Breast epithelium (tissue), 4 donors: Measurements from ENCODE around the gene PTPRN2. TPM values are rescaled to one million over a fixed set of nuclear protein-coding genes. Genes with fewer than 3 reads are reported as not detected.

Experiments used
- DNase-seq, 2 donors: peaks; one replicate each; pipeline ENCODE4 v3.0.0-alpha.2; 2019; ENCODE audit warnings: low spot score in 2 of 2
- H3K27ac ChIP-seq, 2 donors: fragments of 200-600 bp; sonication (generic) in 1 of 2; one replicate each; pipeline ENCODE4 v1.5.1; 2016 to 2019; ENCODE audit warnings: mild to moderate bottlenecking in 1 of 2
- H3K27me3 ChIP-seq, 2 donors: fragments of 200-600 bp; sonication (generic) in 1 of 2; one replicate each; pipeline versions ENCODE4 v1.5.1 to v1.6.0; 2017 to 2019; ENCODE audit warnings: control low read depth in 1 of 2, mild to moderate bottlenecking in 1 of 2
- H3K36me3 ChIP-seq: fragments of 200-600 bp; one replicate; pipeline ENCODE4 v1.5.1; 2019
- H3K4me1 ChIP-seq, 2 donors: fragments of 200-600 bp; sonication (generic); one replicate each; pipeline ENCODE4 v1.5.1; 2016 to 2019; ENCODE audit warnings: control low read depth in 1 of 2
- H3K4me3 ChIP-seq, 3 donors: fragments of 200-600 bp; sonication (generic); 1 replicate in 2 of 3; 2 replicates in 1 of 3; pipeline ENCODE4 v1.5.1; 2016 to 2019; ENCODE audit warnings: mild to moderate bottlenecking in 3 of 3, moderate library complexity in 2 of 3
- H3K9me3 ChIP-seq, 2 donors: fragments of 200-600 bp; sonication (generic) in 1 of 2; one replicate each; pipeline ENCODE4 v1.5.1; 2016 to 2019; ENCODE audit warnings: control low read depth in 1 of 2
- POLR2A ChIP-seq: fragments of 450-650 bp; IDR thresholded peaks from one replicate; pipeline ENCODE4 v1.6.1; 2016; ENCODE audit warnings: antibody characterized with exemption, mild to moderate bottlenecking, moderate library complexity
- POLR2AphosphoS5 ChIP-seq, 3 donors: sonication (generic); formaldehyde crosslinking; IDR thresholded peaks; one replicate each; pipeline ENCODE4 v1.6.1; 2017; ENCODE audit warnings: antibody characterized with exemption in 3 of 3
- intact Hi-C: fragments of 100-400 bp; cut with DNase I; formaldehyde crosslinking; loops from one replicate; pipeline ENCODE4 v1.15.1; 2023; ENCODE audit warnings: low total_unique reads
- total RNA-seq, 3 donors: library from RNA; depleted of rRNA; stranded (reverse); fragments of >200 nt; gene quantifications; one replicate each; pipeline ENCODE4 v1.1.0, GENCODE V29; 2016
- TF ChIP-seq, protein P1 (sequence below), 3 donors: fragments of 450-650 bp; IDR thresholded peaks; one replicate each; pipeline ENCODE4 v1.5.1; 2016 to 2017; ENCODE audit warnings: antibody characterized with exemption in 3 of 3, mild to moderate bottlenecking in 3 of 3, moderate library complexity in 3 of 3

The PTPRN2 gene
- total RNA-seq, 3 donors from 2014 or later: 1.6 to 2.2 (median 2.2) TPM

DNA sequence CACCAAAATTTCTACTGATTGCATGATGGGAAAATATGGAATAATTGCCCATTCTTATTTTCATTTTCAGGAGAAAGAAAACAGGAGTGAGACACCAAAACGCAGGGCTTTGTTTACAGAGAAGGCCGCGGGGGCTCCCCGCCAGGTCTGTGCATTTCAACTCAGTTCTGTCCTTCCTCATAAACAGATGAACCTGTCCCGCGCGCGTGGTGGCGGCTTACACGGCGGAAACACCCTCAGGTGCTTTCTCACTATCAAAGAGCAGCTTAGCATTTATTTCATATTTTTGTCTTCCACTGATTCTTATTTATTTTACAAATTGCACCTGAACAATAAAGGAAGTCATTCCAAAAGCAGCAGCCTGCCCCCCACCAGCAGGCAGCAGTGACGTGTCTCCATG lies 579.4 kb downstream of the PTPRN2 start:
- Histone ChIP-seq H3K27ac (no peak overlapping the region), H3K27me3 (no peaks in the 10 kb centered on the region), H3K4me3 (no peak overlapping the region), H3K9me3 (no peaks in the 10 kb centered on the region), H3K4me1 (no peaks in the 10 kb centered on the region), H3K36me3 (no peaks in the 10 kb centered on the region)
- DNase-seq: no peak
- TF ChIP-seq POLR2AphosphoS5 (IDR thresholded peaks at IDR 0.05): no peak
- TF ChIP-seq, protein P1, sequence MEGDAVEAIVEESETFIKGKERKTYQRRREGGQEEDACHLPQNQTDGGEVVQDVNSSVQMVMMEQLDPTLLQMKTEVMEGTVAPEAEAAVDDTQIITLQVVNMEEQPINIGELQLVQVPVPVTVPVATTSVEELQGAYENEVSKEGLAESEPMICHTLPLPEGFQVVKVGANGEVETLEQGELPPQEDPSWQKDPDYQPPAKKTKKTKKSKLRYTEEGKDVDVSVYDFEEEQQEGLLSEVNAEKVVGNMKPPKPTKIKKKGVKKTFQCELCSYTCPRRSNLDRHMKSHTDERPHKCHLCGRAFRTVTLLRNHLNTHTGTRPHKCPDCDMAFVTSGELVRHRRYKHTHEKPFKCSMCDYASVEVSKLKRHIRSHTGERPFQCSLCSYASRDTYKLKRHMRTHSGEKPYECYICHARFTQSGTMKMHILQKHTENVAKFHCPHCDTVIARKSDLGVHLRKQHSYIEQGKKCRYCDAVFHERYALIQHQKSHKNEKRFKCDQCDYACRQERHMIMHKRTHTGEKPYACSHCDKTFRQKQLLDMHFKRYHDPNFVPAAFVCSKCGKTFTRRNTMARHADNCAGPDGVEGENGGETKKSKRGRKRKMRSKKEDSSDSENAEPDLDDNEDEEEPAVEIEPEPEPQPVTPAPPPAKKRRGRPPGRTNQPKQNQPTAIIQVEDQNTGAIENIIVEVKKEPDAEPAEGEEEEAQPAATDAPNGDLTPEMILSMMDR (IDR thresholded peaks at IDR 0.05): no peak
- no peak for TF ChIP-seq POLR2A
- intact Hi-C loops: no loop called here

DNA sequence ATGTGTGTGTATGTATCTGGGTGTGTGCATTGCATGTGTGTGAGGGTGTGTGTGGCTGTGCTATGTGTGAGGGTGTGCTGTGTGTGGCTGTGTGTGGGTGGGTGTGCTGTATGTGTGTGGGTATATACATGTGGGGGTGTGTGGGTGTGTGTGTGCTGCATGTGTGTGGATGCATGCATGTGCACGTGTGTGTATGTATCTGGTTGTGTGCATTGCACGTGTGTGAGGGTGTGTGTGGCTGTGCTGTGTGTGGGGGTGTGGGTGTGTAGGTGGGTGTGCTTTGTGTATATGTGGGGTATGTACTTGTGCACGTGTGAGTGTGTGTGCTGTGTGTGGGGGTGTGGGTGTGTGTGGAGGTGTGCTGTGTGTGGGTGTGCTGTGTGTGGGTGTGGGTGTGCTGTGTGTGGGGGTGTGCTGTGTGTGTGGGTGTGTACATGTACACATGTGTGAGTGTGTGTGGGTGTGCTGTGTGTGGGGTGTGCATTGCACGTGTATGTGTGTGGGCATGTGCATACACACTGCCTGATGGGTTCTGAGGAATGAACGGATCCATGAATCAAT lies 579.8 kb downstream of the PTPRN2 start:
- DNase-seq: no peak
- H3K27ac ChIP-seq: no peak overlapping the region
- intact Hi-C loops: no loop called here

DNA sequence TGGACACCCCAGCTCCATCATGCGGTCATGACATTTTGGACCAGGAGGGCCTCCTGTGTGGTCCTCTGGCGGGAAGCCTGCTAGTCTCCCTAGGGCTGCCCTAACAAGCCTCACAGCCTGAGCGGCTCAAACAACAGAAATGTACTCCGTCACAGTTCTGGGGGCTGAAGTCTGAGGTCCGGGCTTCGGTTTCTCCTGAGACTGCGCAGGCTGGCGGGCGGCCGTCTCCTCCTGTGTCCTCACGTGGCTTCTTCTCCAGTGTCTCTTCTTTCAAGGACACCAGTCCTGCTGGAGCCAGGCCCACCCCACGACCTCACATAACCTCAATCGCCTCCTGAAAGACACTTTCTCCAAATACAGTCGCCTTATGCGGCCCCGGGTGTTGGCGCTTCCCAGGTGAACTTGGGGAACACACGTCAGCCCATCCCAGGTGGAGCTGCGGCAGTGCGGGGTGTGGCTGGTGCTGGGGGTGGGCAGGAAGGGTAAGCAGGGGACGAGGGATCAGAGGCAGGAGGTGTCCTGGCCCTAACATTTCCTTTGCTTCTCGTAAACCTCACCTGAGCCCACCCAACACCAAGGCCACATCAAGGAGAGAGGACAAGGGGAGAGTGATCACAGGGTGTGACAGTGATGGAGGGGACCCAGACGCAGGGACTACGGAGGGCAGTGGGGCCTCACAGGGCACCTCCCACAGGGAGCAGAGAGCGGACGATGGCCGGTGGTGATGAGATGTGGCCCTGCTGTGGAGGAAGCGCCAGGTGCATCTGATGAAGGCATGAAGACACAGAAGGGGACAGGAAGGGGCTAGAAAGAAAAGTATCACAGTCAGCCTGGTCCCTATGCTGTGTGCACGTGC lies 580.6 kb downstream of the PTPRN2 start:
- Histone ChIP-seq H3K36me3 (no peaks in the 10 kb centered on the region), H3K4me3 (no peak overlapping the region), H3K9me3 (no peaks in the 10 kb centered on the region), H3K27me3 (no peaks in the 10 kb centered on the region), H3K4me1 (no peaks in the 10 kb centered on the region), H3K27ac (no peak overlapping the region)
- TF ChIP-seq POLR2A (no peak), POLR2AphosphoS5 (IDR thresholded peaks at IDR 0.05) (no peak)
- TF ChIP-seq, protein P1 (IDR thresholded peaks at IDR 0.05): no peak
- DNase-seq: no peak
- intact Hi-C loops: no loop called here

More for the DNA sequence above, 579.8 kb downstream of the PTPRN2 start:
- H3K4me1 ChIP-seq: no peaks in the 10 kb centered on the region
- no peaks in the 10 kb centered on the region for H3K36me3 ChIP-seq
- H3K27me3 ChIP-seq: no peaks in the 10 kb centered on the region
- TF ChIP-seq POLR2A: no peak
- no peak for TF ChIP-seq POLR2AphosphoS5 (IDR thresholded peaks at IDR 0.05)
- TF ChIP-seq, protein P1 (IDR thresholded peaks at IDR 0.05): no peak
- H3K4me3 ChIP-seq: no peak overlapping the region
- H3K9me3 ChIP-seq: no peaks in the 10 kb centered on the region

DNA sequence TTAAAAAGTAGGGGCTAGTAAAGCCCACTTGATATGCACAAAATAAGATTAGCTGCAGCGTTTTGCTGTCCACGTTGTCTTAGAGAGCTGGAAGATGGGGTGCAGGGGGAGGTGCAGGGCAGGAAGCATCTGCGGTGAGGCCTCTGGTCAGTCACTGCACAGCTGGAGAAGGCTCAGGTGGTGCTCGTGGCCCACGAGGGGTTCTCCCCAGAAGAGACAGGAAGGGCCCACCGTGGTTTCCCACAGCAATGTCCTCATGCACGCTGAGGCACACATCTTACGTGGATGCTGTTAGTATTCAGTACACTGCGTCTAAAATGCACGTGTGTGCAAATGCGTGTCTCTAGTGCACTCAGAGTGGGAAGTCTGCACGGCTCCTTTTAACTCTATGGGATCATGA lies 582.1 kb downstream of the PTPRN2 start:
- Histone ChIP-seq H3K36me3 (no peaks in the 10 kb centered on the region), H3K9me3 (no peaks in the 10 kb centered on the region), H3K4me1 (no peaks in the 10 kb centered on the region), H3K27ac (no peak overlapping the region), H3K27me3 (no peaks in the 10 kb centered on the region), H3K4me3 (no peak overlapping the region)
- TF ChIP-seq, protein P1 (IDR thresholded peaks at IDR 0.05): no peak
- no peak for TF ChIP-seq POLR2A
- TF ChIP-seq POLR2AphosphoS5 (IDR thresholded peaks at IDR 0.05): no peak
- intact Hi-C loops: no loop called here
- no peak for DNase-seq

DNA sequence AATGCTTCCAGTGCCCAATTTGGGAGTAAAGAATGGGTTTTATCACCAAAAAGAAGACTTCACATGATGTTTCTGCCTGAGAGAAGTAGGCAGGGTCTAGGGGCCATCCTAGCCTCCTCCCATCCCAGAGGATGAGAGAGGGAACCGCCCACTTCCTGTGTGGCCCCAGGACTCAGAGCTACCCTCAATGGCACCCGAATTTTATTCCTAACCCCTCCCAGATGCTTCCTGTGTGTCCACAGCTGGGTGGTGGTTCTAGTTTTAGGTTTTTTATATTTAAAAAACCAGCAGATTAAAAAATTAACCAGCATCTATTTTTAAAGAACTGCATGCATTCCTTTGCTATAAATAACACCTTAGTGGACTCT lies 583.5 kb downstream of the PTPRN2 start:
- Histone ChIP-seq H3K27me3 (no peaks in the 10 kb centered on the region), H3K4me3 (no peak overlapping the region), H3K36me3 (no peaks in the 10 kb centered on the region), H3K27ac (no peak overlapping the region), H3K4me1 (no peaks in the 10 kb centered on the region), H3K9me3 (no peaks in the 10 kb centered on the region)
- intact Hi-C loops: no loop called here
- DNase-seq: no peak
- TF ChIP-seq POLR2AphosphoS5 (IDR thresholded peaks at IDR 0.05): no peak
- TF ChIP-seq, protein P1 (IDR thresholded peaks at IDR 0.05): no peak
- no peak for TF ChIP-seq POLR2A
